Left ventricle myocardium superior (tissue), 1 donor: ENCODE measurements around the gene USP13. TPM values are rescaled to one million over a fixed set of nuclear protein-coding genes. Genes with fewer than 3 reads are reported as not detected.
"Not testable (repeated sequence)": the region's sequence is repeated elsewhere in the genome, so short reads cannot be mapped to it uniquely, and the experiment has no call there.

Source experiments
- ATAC-seq: fragments of 200-7000 bp; cut with Tn5 transposase; one replicate; pipeline ENCODE4 v1.9.1; 2020; ENCODE audit warnings: mild to moderate bottlenecking, moderate library complexity
- DNase-seq: peaks from one replicate; pipeline ENCODE4 v3.0.0-alpha.2; 2020
- intact Hi-C: fragments of 100-400 bp; cut with micrococcal nuclease; formaldehyde crosslinking; loops from one replicate; pipeline ENCODE4 v1.11.0; 2022
- total RNA-seq: library from RNA; stranded (reverse); fragmentation: NEBNext Ultra II Directional; extraction: Animal tissue kit (Norgen Biotek cat#: 25700); gene quantifications from one replicate; pipeline ENCODE4 v1.2.1, GENCODE V29; 2021
- donor health status: DM: no; HTN: yes; CAD: no; lungs with severe emphysema.

Gene USP13
- total RNA-seq, 1 donor from 2014 or later = 156 TPM

- intact Hi-C loops = no loop called here
- ATAC-seq = peak; percentile 81
Observed at GRCh38 chr3:179766416-179767133, 113.7 kb downstream of the USP13 start.

DNA sequence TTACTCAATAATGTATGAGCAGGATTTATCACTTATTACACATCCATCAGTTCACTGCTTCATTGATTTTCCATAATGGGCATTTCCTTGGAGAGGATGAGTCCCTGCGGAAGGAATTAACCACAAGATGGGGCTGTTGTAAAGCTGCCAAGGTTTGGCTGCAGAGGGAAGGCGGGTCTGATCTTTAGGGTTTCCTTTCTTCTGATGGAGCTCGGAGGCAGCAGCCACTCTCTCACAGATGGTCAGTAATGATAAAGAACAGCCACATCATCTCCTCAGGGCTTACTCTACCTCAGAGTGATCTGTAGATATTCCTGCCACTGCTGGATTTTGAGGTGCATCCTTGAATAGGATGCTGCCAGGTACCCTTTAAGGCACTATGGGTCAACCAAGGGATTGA, 115.2 kb downstream of the USP13 start:
- no peak for ATAC-seq
- intact Hi-C loops = no loop called here
- no peak for DNase-seq

More at GRCh38 chr3:179766416-179767133, 113.7 kb downstream of the USP13 start:
- DNase-seq = no peak

DNA sequence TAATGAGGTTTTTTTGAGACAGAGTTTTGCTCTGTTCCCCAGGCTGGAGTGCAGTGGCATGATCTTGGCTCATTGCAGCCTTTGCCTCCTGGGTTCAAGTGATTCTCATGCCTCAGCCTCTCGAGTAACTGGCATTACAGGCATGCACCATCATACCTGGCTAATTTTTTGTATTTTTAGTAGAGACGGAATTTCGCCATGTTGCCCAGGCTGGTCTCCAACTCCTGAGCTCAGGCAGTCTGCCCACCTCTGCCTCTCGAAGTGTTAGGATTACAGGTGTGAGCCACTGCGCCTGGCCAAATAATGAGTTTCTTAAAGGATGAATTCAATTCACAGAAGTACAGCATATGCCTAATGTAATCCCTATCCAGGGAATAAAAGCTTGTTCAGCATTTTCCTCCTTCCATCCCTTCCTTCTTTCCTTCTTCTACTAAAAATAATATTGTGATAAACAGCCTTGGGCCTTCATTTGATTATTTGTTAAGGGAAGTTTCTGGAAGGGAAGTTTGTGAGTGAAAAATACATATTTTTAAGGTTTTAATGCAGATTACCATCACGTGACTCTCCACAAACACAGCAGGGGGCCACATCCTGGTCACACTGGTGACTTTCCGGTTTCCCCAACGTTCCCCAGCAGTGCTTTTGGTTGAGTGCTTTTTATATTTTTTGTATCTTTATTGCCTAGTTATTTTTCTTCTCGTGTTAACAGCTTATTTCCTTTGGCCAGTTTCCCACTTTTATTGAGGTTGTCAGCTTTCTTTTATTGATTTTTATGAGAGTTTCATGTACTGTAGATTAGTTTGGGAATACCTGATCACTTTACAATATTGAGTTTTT, 116.8 kb downstream of the USP13 start:
- intact Hi-C loops = no loop called here

DNA sequence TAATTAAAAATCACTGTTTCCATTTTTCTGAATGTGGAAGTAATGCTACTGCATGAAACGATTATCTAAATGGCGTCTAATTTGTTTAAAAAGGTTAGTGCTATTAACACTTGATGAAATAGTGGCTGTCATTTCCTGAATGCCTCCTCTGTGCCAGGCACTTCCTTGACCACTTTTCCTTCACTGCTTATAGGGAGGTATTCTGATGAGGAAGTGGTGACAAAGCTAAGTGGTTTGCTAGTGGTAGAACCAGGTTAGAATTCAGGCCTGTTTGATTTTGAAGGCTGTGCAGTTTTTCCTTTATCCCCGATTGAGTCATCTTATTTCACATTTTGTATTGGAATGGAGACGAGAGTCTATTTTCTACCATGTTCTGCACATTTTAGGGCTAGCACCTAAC, 119.0 kb downstream of the USP13 start:
- intact Hi-C loops = no loop called here
- no peak for ATAC-seq
- no peak for DNase-seq

More for the DNA sequence above, 116.8 kb downstream of the USP13 start:
- ATAC-seq = no peak
- DNase-seq = no peak

GRCh38 chr3:179772297-179772696, 119.5 kb downstream of the USP13 start:
- ATAC-seq (no peak), DNase-seq (no peak)
- intact Hi-C loops = no loop called here

- intact Hi-C loops = no loop called here
- ATAC-seq (no peak), DNase-seq (no peak)
Observed at GRCh38 chr3:179775416-179776122, 122.7 kb downstream of the USP13 start.

GRCh38 chr3:179782841-179783240, 130.0 kb downstream of the USP13 start:
- intact Hi-C loops, DNase-seq, ATAC-seq: not testable (repeated sequence)

- ATAC-seq (no peak), DNase-seq (no peak)
- intact Hi-C loops = no loop called here
Observed at GRCh38 chr3:179788996-179789395, 136.2 kb downstream of the USP13 start.

GRCh38 chr3:179791793-179792192, 139.0 kb downstream of the USP13 start:
- intact Hi-C loops = no loop called here
- ATAC-seq (no peak), DNase-seq (no peak)

GRCh38 chr3:179794355-179794754, 141.5 kb downstream of the USP13 start:
- intact Hi-C loops = no loop called here
- DNase-seq (peak; percentile 37), ATAC-seq (peak; percentile 87)

- intact Hi-C loops = no loop called here
- ATAC-seq (no peak), DNase-seq (no peak)
Observed at GRCh38 chr3:179796421-179796820, 143.6 kb downstream of the USP13 start.

- intact Hi-C loops = no loop called here
- DNase-seq = no peak
- ATAC-seq = no peak
Observed at GRCh38 chr3:179797192-179797591, 144.4 kb downstream of the USP13 start.

- no peak for DNase-seq
- intact Hi-C loops = no loop called here
- ATAC-seq = no peak
Observed at GRCh38 chr3:179801263-179801662, 148.4 kb downstream of the USP13 start.

GRCh38 chr3:179801856-179802255, 149.0 kb downstream of the USP13 start:
- intact Hi-C loops = no loop called here
- ATAC-seq = no peak
- DNase-seq = no peak

GRCh38 chr3:179806177-179806576, 153.3 kb downstream of the USP13 start:
- intact Hi-C loops = no loop called here
- ATAC-seq (no peak), DNase-seq (no peak)

- DNase-seq = no peak
- intact Hi-C loops = no loop called here
- no peak for ATAC-seq
Observed at GRCh38 chr3:179807588-179807987, 154.7 kb downstream of the USP13 start.

- intact Hi-C loops = no loop called here
- DNase-seq (no peak), ATAC-seq (no peak)
Observed at GRCh38 chr3:179809639-179810038, 156.8 kb downstream of the USP13 start.

- ATAC-seq (peak; percentile 80), DNase-seq (no peak)
- intact Hi-C loops = no loop called here
Observed at GRCh38 chr3:179811321-179812095, 158.7 kb downstream of the USP13 start.

DNA sequence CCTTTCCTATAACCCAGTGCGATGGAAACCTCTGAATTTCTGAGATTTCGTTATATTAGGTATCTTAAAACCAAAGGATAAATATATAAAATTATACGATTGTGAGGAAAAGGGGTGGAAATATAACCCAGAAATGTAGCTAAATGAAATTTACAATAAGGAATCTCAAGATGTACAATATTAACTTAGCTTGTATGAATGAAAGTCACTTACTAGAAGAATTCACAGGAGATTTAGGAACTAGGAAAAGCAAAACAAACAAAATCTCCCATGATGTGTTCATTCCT, 159.2 kb downstream of the USP13 start:
- DNase-seq = no peak
- no peak for ATAC-seq
- intact Hi-C loops = no loop called here
